ENCODE data around the gene MBNL1. TPM values are rescaled to one million over a fixed set of nuclear protein-coding genes. Genes with fewer than 3 reads are reported as not detected.

MBNL1 gene
- total RNA-seq, 1 experiment from 2014 or later: 90.5 TPM

GRCh38 chr3:152241142-152242017 lies 27.3 kb upstream of the MBNL1 start:
- Histone ChIP-seq H3K9me3 (replicated peaks) (no peaks in the 10 kb centered on the region), H3K36me3 (no peaks in the 10 kb centered on the region), H3K27ac (no peak overlapping the region), H3K27me3 (no peaks in the 10 kb centered on the region), H3K4me1 (no peaks in the 10 kb centered on the region), H3K4me3 (no peak overlapping the region)
- no peak for DNase-seq

GRCh38 chr3:152243301-152243711 lies 25.4 kb upstream of the MBNL1 start:
- Histone ChIP-seq H3K36me3 (no peaks in the 10 kb centered on the region), H3K27me3 (no peaks in the 10 kb centered on the region), H3K4me1 (no peaks in the 10 kb centered on the region), H3K9me3 (replicated peaks) (no peaks in the 10 kb centered on the region), H3K27ac (no peak overlapping the region), H3K4me3 (no peak overlapping the region)
- no peak for DNase-seq

GRCh38 chr3:152243721-152244516 lies 24.8 kb upstream of the MBNL1 start:
- no peaks in the 10 kb centered on the region for H3K9me3 ChIP-seq (replicated peaks)
- no peak overlapping the region for H3K27ac ChIP-seq

GRCh38 chr3:152244517-152244888 lies 24.2 kb upstream of the MBNL1 start:
- Histone ChIP-seq H3K9me3 (replicated peaks) (no peaks in the 10 kb centered on the region), H3K27ac (no peak overlapping the region), H3K36me3 (no peaks in the 10 kb centered on the region), H3K4me1 (no peaks in the 10 kb centered on the region), H3K4me3 (no peak overlapping the region), H3K27me3 (no peaks in the 10 kb centered on the region)
- no peak for DNase-seq

More at GRCh38 chr3:152243721-152244516, 24.8 kb upstream of the MBNL1 start:
- no peaks in the 10 kb centered on the region for H3K36me3 ChIP-seq
- no peaks in the 10 kb centered on the region for H3K27me3 ChIP-seq
- no peaks in the 10 kb centered on the region for H3K4me1 ChIP-seq
- DNase-seq: no peak
- no peak overlapping the region for H3K4me3 ChIP-seq

- H3K36me3 ChIP-seq: no peaks in the 10 kb centered on the region
- DNase-seq: no peak
- no peaks in the 10 kb centered on the region for H3K4me1 ChIP-seq
- H3K4me3 ChIP-seq: no peak overlapping the region
- no peak overlapping the region for H3K27ac ChIP-seq
- no peaks in the 10 kb centered on the region for H3K9me3 ChIP-seq (replicated peaks)
- no peaks in the 10 kb centered on the region for H3K27me3 ChIP-seq
Measured at GRCh38 chr3:152245498-152246170, 23.1 kb upstream of the MBNL1 start.

- H3K36me3 ChIP-seq: no peaks in the 10 kb centered on the region
- H3K4me3 ChIP-seq: no peak overlapping the region
- no peaks in the 10 kb centered on the region for H3K4me1 ChIP-seq
Measured at GRCh38 chr3:152251916-152252315, 16.8 kb upstream of the MBNL1 start.

GRCh38 chr3:152252755-152253154 lies 16.0 kb upstream of the MBNL1 start:
- Histone ChIP-seq H3K27me3 (no peaks in the 10 kb centered on the region), H3K9me3 (replicated peaks) (no peaks in the 10 kb centered on the region), H3K4me1 (no peaks in the 10 kb centered on the region), H3K4me3 (no peak overlapping the region), H3K27ac (no peak overlapping the region), H3K36me3 (no peaks in the 10 kb centered on the region)
- DNase-seq: no peak

More at GRCh38 chr3:152251916-152252315, 16.8 kb upstream of the MBNL1 start:
- Histone ChIP-seq H3K9me3 (replicated peaks) (no peaks in the 10 kb centered on the region), H3K27me3 (no peaks in the 10 kb centered on the region), H3K27ac (no peak overlapping the region)
- no peak for DNase-seq

GRCh38 chr3:152253514-152253913 lies 15.2 kb upstream of the MBNL1 start:
- H3K36me3 ChIP-seq: no peaks in the 10 kb centered on the region
- no peaks in the 10 kb centered on the region for H3K27me3 ChIP-seq
- H3K4me1 ChIP-seq: no peaks in the 10 kb centered on the region
- no peaks in the 10 kb centered on the region for H3K9me3 ChIP-seq (replicated peaks)
- H3K4me3 ChIP-seq: no peak overlapping the region
- no peak overlapping the region for H3K27ac ChIP-seq
- no peak for DNase-seq

- no peak for DNase-seq
- Histone ChIP-seq H3K4me1 (no peaks in the 10 kb centered on the region), H3K36me3 (no peaks in the 10 kb centered on the region), H3K9me3 (replicated peaks) (no peaks in the 10 kb centered on the region), H3K27me3 (no peaks in the 10 kb centered on the region), H3K4me3 (no peak overlapping the region), H3K27ac (no peak overlapping the region)
Measured at GRCh38 chr3:152254041-152254440, 14.7 kb upstream of the MBNL1 start.

- Histone ChIP-seq H3K36me3 (no peaks in the 10 kb centered on the region), H3K27ac (no peak overlapping the region), H3K4me1 (no peaks in the 10 kb centered on the region), H3K4me3 (no peak overlapping the region), H3K9me3 (replicated peaks) (no peaks in the 10 kb centered on the region), H3K27me3 (no peaks in the 10 kb centered on the region)
- no peak for DNase-seq
Measured at GRCh38 chr3:152255290-152255689, 13.4 kb upstream of the MBNL1 start.

- H3K36me3 ChIP-seq: no peaks in the 10 kb centered on the region
- DNase-seq: no peak
- H3K27ac ChIP-seq: no peak overlapping the region
- no peaks in the 10 kb centered on the region for H3K4me1 ChIP-seq
- no peak overlapping the region for H3K4me3 ChIP-seq
- no peaks in the 10 kb centered on the region for H3K27me3 ChIP-seq
- H3K9me3 ChIP-seq (replicated peaks): no peaks in the 10 kb centered on the region
Measured at GRCh38 chr3:152256851-152257562, 11.7 kb upstream of the MBNL1 start.

GRCh38 chr3:152257563-152258035 lies 11.1 kb upstream of the MBNL1 start:
- Histone ChIP-seq H3K27me3 (no peaks in the 10 kb centered on the region), H3K36me3 (no peaks in the 10 kb centered on the region), H3K9me3 (replicated peaks) (no peaks in the 10 kb centered on the region), H3K4me1 (no peaks in the 10 kb centered on the region), H3K4me3 (no peak overlapping the region), H3K27ac (no peak overlapping the region)
- DNase-seq: no peak

- no peak for DNase-seq
- Histone ChIP-seq H3K36me3 (no peaks in the 10 kb centered on the region), H3K27me3 (no peaks in the 10 kb centered on the region), H3K4me1 (no peaks in the 10 kb centered on the region), H3K27ac (no peak overlapping the region), H3K4me3 (no peak overlapping the region), H3K9me3 (replicated peaks) (no peaks in the 10 kb centered on the region)
Measured at GRCh38 chr3:152258448-152259393, 10.0 kb upstream of the MBNL1 start.
